HUES48 (cell line): Measurements from ENCODE around the gene UPK1A.

Source experiments
- H3K27ac ChIP-seq: one replicate; pipeline ENCODE4 v1.7.0; 2013; ENCODE audit warnings: low read depth, low read length, inconsistent platforms
- H3K27me3 ChIP-seq: 2 replicates; pipeline ENCODE4 v1.6.1; 2013; ENCODE audit warnings: mild to moderate bottlenecking, low read length; ENCODE audit not compliant: control insufficient read depth, insufficient read depth
- H3K36me3 ChIP-seq: 2 replicates; pipeline ENCODE4 v1.6.1; 2013; ENCODE audit warnings: low read length; ENCODE audit not compliant: control insufficient read depth, insufficient read depth
- H3K4me1 ChIP-seq: 2 replicates; pipeline ENCODE4 v1.6.1; 2013; ENCODE audit warnings: mild to moderate bottlenecking, low read length; ENCODE audit not compliant: control insufficient read depth, insufficient read depth
- H3K4me3 ChIP-seq: 2 replicates; pipeline ENCODE4 v1.5.1; 2013; ENCODE audit warnings: mild to moderate bottlenecking, low read depth, low read length
- H3K9ac ChIP-seq: 2 replicates; pipeline ENCODE4 v1.6.1; 2013; ENCODE audit warnings: mild to moderate bottlenecking, low read depth, low read length, moderate library complexity
- H3K9me3 ChIP-seq: 2 replicates; pipeline ENCODE4 v1.6.1; 2013; ENCODE audit warnings: low read length; ENCODE audit not compliant: control insufficient read depth, insufficient read depth

The UPK1A gene

DNA sequence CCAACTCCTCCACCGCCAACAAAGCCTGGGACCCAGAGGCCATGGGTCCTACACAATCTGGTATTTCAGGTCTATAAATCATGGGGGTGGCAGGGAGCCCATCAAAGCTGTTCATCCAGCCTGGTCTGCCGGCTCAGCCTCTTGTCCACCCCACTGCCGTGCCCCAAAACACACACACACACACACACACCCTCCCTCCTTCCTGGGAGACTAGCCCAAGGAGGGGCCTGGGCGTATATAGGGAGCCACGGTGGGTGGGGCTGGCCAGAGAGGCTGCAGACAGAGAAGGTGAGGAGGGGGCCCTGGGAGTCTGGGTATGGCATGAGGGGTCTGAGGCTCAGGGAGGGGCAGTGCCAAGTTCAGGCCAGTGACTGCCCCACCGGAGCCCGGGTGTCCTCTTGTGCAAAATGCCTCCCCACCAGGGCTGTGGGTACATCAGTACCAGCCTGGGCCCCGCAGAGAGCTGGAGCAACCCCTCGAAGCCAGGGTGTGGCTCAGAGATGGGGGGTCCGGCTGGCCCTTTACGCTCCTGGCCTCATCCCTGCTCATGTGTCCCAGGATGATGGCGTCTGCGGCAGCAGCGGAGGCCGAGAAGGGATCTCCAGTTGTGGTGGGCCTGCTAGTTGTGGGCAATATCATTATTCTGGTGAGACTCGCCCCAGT lies at the start of gene UPK1A:
Gene UPK1A, plus strand, starts transcription at position 267 of the 663 bp plus-strand sequence. Its CDS starts 296 bp downstream, at position 563.
- Histone ChIP-seq H3K9ac (no peak within 1 kb of the TSS), H3K36me3 (peaks cover 4% of the 10 kb centered on the region; the same call in 1 of the 2 replicates), H3K27ac (no peak within 1 kb of the TSS), H3K4me1 (no peaks in the 10 kb centered on the region), H3K27me3 (no peaks in the 10 kb centered on the region), H3K9me3 (no peaks in the 10 kb centered on the region), H3K4me3 (no peak within 1 kb of the TSS)

DNA sequence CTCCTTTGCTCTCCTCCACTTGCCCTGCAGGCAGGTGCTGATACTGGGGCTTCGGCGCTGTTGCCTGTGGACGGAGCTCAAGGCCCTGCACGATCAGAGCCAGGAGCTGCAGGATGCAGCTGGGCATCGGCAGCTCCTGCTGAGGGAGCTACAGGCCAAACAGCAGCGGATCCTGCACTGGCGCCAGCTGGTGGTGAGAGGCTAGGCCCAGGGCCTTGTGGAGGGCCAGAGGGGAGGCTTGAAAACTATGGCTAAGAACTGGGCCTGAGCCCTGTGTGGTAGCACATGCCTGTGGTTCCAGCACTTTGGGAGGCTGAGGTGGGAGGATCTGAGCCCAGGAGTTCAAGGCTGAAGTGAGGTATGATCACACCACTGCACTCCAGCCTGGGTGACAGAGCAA lies 47.5 kb upstream of the UPK1A start:
- H3K27me3 ChIP-seq = no peaks in the 10 kb centered on the region
- H3K4me1 ChIP-seq = no peaks in the 10 kb centered on the region
- H3K9me3 ChIP-seq = no peaks in the 10 kb centered on the region
- peaks cover 52% of the 10 kb centered on the region for H3K36me3 ChIP-seq
- no peak overlapping the region for H3K27ac ChIP-seq
- no peak overlapping the region for H3K9ac ChIP-seq
- no peak overlapping the region for H3K4me3 ChIP-seq

DNA sequence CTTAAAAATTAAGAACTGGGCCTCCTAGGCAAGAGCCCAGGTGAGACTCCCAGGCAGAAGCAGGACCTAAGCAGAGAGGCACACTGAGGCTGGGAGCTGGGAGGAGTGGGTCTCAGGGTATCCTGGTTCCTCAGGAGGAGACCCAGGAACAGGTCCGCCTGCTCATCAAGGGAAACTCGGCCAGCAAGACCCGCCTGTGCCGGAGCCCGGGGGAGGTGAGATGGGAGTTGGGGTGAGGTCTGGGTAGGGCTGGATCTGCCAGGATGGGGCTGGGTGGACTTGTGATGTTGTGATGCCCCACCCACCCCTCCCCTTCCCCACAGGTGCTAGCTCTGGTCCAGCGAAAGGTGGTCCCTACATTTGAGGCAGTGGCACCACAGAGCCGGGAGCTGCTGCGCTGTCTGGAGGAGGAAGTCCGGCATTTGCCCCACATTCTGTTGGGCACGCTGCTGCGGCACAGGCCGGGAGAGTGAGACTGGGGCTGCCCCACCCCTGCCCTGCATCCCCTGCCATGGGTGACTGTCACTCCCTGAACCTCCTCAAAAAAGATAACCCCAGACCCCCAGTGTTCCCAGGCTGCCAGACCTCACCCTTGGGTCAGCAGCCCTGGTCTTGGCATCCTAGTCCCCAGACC lies 46.9 kb upstream of the UPK1A start:
- H3K27ac ChIP-seq = no peak overlapping the region
- H3K9ac ChIP-seq = no peak overlapping the region
- H3K4me3 ChIP-seq = no peak overlapping the region
- H3K27me3 ChIP-seq = no peaks in the 10 kb centered on the region
- no peaks in the 10 kb centered on the region for H3K9me3 ChIP-seq
- H3K36me3 ChIP-seq = peaks cover 52% of the 10 kb centered on the region
- no peaks in the 10 kb centered on the region for H3K4me1 ChIP-seq

DNA sequence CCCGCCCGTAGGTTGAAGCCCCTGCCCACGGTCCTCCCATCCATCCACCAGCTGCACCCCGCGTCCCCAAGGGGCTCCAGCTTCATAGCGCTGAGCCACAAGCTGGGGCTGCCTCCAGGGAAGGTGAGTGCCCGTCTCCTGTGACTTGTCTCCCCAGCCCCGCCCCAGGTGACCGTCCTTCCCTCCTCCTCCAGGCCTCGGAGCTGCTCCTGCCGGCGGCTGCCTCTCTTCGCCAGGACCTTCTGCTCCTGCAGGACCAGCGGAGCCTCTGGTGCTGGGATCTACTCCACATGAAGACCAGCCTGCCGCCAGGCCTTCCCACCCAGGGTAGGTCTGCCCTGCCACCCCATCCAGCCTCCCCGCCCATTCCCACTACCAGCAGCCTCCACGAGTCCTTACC lies 46.3 kb upstream of the UPK1A start:
- H3K9ac ChIP-seq = no peak overlapping the region
- H3K27ac ChIP-seq = no peak overlapping the region
- H3K9me3 ChIP-seq = no peaks in the 10 kb centered on the region
- no peak overlapping the region for H3K4me3 ChIP-seq
- H3K4me1 ChIP-seq = no peaks in the 10 kb centered on the region
- H3K36me3 ChIP-seq = peaks cover 48% of the 10 kb centered on the region
- no peaks in the 10 kb centered on the region for H3K27me3 ChIP-seq

DNA sequence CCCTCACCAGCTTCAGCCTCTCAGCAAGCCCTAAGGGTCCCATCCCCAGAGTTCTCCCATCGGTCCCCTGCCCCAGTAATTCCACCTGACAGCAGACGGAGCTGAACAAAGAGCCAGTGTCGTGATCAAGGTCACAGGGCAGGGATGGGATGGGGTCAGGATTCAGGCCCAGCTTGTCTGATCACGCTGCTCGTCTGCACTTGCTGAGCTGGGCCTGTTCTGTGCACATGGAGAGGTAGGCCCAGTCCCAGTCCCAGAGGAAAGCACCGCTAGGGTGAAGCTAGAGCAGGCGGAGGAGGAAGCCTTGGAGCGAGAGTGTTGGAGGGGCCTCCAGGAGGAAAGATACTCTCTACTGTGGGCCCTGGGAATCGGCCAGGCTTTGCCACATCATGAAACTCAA lies 44.6 kb upstream of the UPK1A start:
- Histone ChIP-seq H3K4me1 (no peaks in the 10 kb centered on the region), H3K36me3 (peaks cover 36% of the 10 kb centered on the region), H3K9me3 (no peaks in the 10 kb centered on the region), H3K4me3 (no peak overlapping the region), H3K27me3 (no peaks in the 10 kb centered on the region), H3K27ac (no peak overlapping the region), H3K9ac (no peak overlapping the region)

DNA sequence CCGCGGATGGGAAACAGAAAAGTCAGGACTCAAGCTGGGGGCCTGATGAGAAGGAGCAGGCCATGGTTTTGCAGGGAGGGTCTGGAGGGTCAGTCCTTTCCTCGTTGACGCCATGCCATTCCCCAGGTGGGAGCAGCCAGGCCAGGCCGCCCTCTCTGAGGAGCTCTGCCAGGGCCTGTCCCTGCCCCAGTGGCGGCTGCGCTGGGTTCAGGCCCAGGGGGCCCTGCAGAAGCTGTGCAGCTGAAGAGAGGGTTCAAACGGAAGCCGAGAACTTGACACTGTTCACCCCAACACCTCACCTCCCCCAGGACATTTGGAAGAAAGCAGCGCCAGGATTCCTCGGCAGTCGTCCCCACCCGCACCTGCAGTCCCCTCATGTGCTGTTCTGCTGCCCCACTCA lies 43.6 kb upstream of the UPK1A start:
- Histone ChIP-seq H3K9ac (no peak overlapping the region), H3K36me3 (peaks cover 26% of the 10 kb centered on the region), H3K4me1 (no peaks in the 10 kb centered on the region), H3K4me3 (no peak overlapping the region), H3K27me3 (no peaks in the 10 kb centered on the region), H3K27ac (no peak overlapping the region), H3K9me3 (no peaks in the 10 kb centered on the region)

GRCh38 chr19:35623327-35624010 lies 42.8 kb upstream of the UPK1A start:
- Histone ChIP-seq H3K36me3 (peaks cover 21% of the 10 kb centered on the region), H3K4me1 (no peaks in the 10 kb centered on the region), H3K9me3 (no peaks in the 10 kb centered on the region), H3K4me3 (no peak overlapping the region), H3K27me3 (no peaks in the 10 kb centered on the region), H3K9ac (no peak overlapping the region), H3K27ac (no peak overlapping the region)

DNA sequence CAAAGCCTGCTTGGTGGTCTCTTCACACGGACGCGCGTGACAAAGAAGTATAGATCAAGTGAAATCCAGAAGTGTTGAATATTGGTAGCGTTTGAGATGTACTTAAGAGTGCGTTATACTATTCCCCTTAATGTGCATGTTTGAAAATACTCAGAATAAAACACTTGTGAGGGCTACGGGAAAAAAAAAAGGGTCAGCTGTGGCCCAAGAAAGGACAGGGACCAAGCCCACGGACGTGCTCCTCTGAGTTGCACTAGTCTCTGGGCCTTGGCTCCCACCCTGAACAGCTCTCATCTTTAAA lies 38.1 kb upstream of the UPK1A start:
- Histone ChIP-seq H3K27ac (peak overlapping the region; percentile 81), H3K4me3 (peak overlapping the region; percentile 89), H3K9ac (peak overlapping the region; percentile 27; the same call in 1 of the 2 replicates), H3K4me1 (no peaks in the 10 kb centered on the region), H3K27me3 (no peaks in the 10 kb centered on the region), H3K36me3 (peaks cover 28% of the 10 kb centered on the region), H3K9me3 (no peaks in the 10 kb centered on the region)

GRCh38 chr19:35628565-35629331 lies 37.6 kb upstream of the UPK1A start, which contains the start of gene RBM42:
RBM42 (plus strand) TSS chr19:35629036; CDS start chr19:35629154, 118 bp downstream.
- H3K9ac ChIP-seq = peak within 1 kb of the TSS; percentile 62
- no peaks in the 10 kb centered on the region for H3K27me3 ChIP-seq
- no peaks in the 10 kb centered on the region for H3K9me3 ChIP-seq
- H3K36me3 ChIP-seq = peaks cover 33% of the 10 kb centered on the region
- H3K27ac ChIP-seq = peak within 1 kb of the TSS; percentile 81
- H3K4me3 ChIP-seq = peak within 1 kb of the TSS; percentile 89
- no peaks in the 10 kb centered on the region for H3K4me1 ChIP-seq

- H3K36me3 ChIP-seq = peaks cover 39% of the 10 kb centered on the region
- H3K4me3 ChIP-seq = peak overlapping the region; percentile 89
- no peaks in the 10 kb centered on the region for H3K4me1 ChIP-seq
- H3K9ac ChIP-seq = peak overlapping the region; percentile 62
- no peaks in the 10 kb centered on the region for H3K27me3 ChIP-seq
- H3K9me3 ChIP-seq = no peaks in the 10 kb centered on the region
- peak overlapping the region; percentile 65 for H3K27ac ChIP-seq
Observed at GRCh38 chr19:35629332-35629633, 37.0 kb upstream of the UPK1A start.
